Heart left ventricle (tissue), 16 donors: Measurements from ENCODE around the gene SH3BP4. TPM values are rescaled to one million over a fixed set of nuclear protein-coding genes. Genes with fewer than 3 reads are reported as not detected.

Experiments
- ATAC-seq, 4 donors: fragments of 200-7000 bp; cut with Tn5 transposase; one replicate each; pipeline ENCODE4 v1.9.1; 2020 to 2022; ENCODE audit warnings: moderate library complexity in 4 of 4, mild to moderate bottlenecking in 3 of 4, moderate number of reproducible peaks in 1 of 4
- DNase-seq, 5 donors: peaks; one replicate each; pipeline ENCODE4 v3.0.0-alpha.2; 2020
- H3K27ac ChIP-seq, 12 donors: fragments of 200-600 bp; sonication (generic) in 4 of 12; one replicate each; pipeline versions ENCODE4 v1.5.0 to v1.8.0; 2016 to 2022; ENCODE audit warnings: mild to moderate bottlenecking in 2 of 12
- H3K27me3 ChIP-seq, 9 donors: fragments of 200-600 bp; sonication (generic) in 2 of 9; one replicate each; pipeline versions ENCODE4 v1.5.1 to v1.8.0; 2016 to 2022; ENCODE audit warnings: mild to moderate bottlenecking in 3 of 9
- H3K36me3 ChIP-seq, 9 donors: fragments of 200-600 bp; sonication (generic) in 2 of 9; one replicate each; pipeline versions ENCODE4 v1.5.0 to v1.8.0; 2018 to 2022; ENCODE audit warnings: mild to moderate bottlenecking in 2 of 9
- H3K4me1 ChIP-seq, 12 donors: fragments of 200-600 bp; sonication (generic) in 4 of 12; one replicate each; pipeline versions ENCODE4 v1.5.0 to v1.8.0; 2016 to 2022; ENCODE audit warnings: mild to moderate bottlenecking in 3 of 12
- H3K4me3 ChIP-seq, 12 donors: fragments of 200-600 bp; sonication (generic) in 4 of 12; one replicate each; pipeline versions ENCODE4 v1.5.0 to v1.8.0; 2017 to 2022; ENCODE audit warnings: mild to moderate bottlenecking in 9 of 12, moderate library complexity in 4 of 12
- H3K9me3 ChIP-seq, 12 donors: fragments of 200-600 bp; sonication (generic) in 4 of 12; one replicate each; pipeline versions ENCODE4 v1.5.0 to v1.8.0; 2016 to 2022; ENCODE audit warnings: mild to moderate bottlenecking in 1 of 12
- CTCF ChIP-seq, 12 donors: fragments of 200-600 bp; sonication (generic) in 4 of 12; IDR thresholded peaks; one replicate each; pipeline versions ENCODE4 v1.5.0 to v1.8.0; 2018 to 2022; ENCODE audit warnings: antibody characterized with exemption in 12 of 12, mild to moderate bottlenecking in 5 of 12
- POLR2A ChIP-seq, 2 donors: fragments of 450-650 bp; IDR thresholded peaks; one replicate each; pipeline ENCODE4 v1.6.1; 2017; ENCODE audit warnings: antibody characterized with exemption in 2 of 2, mild to moderate bottlenecking in 2 of 2, moderate library complexity in 2 of 2
- WGBS, 4 donors: extraction: QIAGEN DNeasy Blood & Tissue Kit in 2 of 4; methylation state at CpG; one replicate each; pipeline versions ENCODE4 v1.1.5 to v1.1.7; 2013 to 2018; 5-methylcytosine and 5-hydroxymethylcytosine counted together
- intact Hi-C, 10 donors: fragments of 100-400 bp; cut with DNase I; formaldehyde crosslinking; loops; one replicate each; pipeline versions ENCODE4 v1.11.1 to v1.14.2; 2022
- polyA plus RNA-seq, 2 donors: library from polyadenylated mRNA; stranded (reverse); fragments of 200-250 nt; gene quantifications; one replicate each; pipeline ENCODE4 v1.2.3, GENCODE V29; 2013
- total RNA-seq, 9 donors: library from RNA; depleted of rRNA in 2 of 9; stranded (reverse); fragments of >200 nt in 2 of 9; fragmentation: NEBNext Ultra II Directional in 3 of 9; extraction: Animal tissue kit (Norgen Biotek cat#: 25700) in 3 of 9; gene quantifications; one replicate each; pipeline versions ENCODE4 v1.1.0 to v1.2.4, GENCODE V29; 2016 to 2023
- donor health status: ischemic (EF 13 %, LVEDD 7.1; RV severe dilation, severe dysfunction).
- donor health status: healthy with polysubstance abuse.
- donor health status: DM: no; HTN: yes; CAD: no.
- donor health status: DM: no; HTN: no; CAD: no.
- donor health status: ischemic (EF 25% LVEDD 6.9; RV normal size, moderate dysfunction).
- donor health status: ischemic (EF 25% LVEDD 5.7; RV mildly dilated, moderate dysfunction).
- donor health status: healthy.
- donor health status: DM: yes; HTN: yes; CAD: no.
- donor health status: ischemic (EF 35%, LVEDD 5.7; RV mildly dilated, moderate dysfunction).
- donor health status: nonischemic (EF 11% LVEDD 7.7; RV severe dilation, severe dysfunction).
- donor health status: DM: yes; HTN: yes; CAD: no.
- donor health status: PGD.
- donor health status: ischemic (EF 29% LVEDD 5.4; RV normal size, mild dysfunction).
- donor health status: nonischemic (EF 23%, LVEDD 6.1; RV moderate dilation, normal function).

The SH3BP4 gene
- total and polyA plus RNA-seq, 11 donors, result 5.4 to 33.5 (median 12.4) TPM

- Histone ChIP-seq H3K27me3 (no peaks in the 10 kb centered on the region), H3K9me3 (no peaks in the 10 kb centered on the region), H3K27ac (no peak overlapping the region), H3K4me1 (peaks cover 0 to 37% (median 8%) of the 10 kb centered on the region in 12 donors), H3K4me3 (no peak overlapping the region), H3K36me3 (no peaks in the 10 kb centered on the region)
- ATAC-seq (no peak), DNase-seq (no peak)
- intact Hi-C loops, result no loop called here
- TF ChIP-seq CTCF (IDR thresholded peaks at IDR 0.05) (no peak), POLR2A (IDR thresholded peaks at IDR 0.05) (no peak)
- 73 to 81% (median 75%) methylated on average over 17 to 18 of the region's 18 CpGs for WGBS, 4 donors
Observed at GRCh38 chr2:234964631-234965461, 13.0 kb downstream of the SH3BP4 start.

DNA sequence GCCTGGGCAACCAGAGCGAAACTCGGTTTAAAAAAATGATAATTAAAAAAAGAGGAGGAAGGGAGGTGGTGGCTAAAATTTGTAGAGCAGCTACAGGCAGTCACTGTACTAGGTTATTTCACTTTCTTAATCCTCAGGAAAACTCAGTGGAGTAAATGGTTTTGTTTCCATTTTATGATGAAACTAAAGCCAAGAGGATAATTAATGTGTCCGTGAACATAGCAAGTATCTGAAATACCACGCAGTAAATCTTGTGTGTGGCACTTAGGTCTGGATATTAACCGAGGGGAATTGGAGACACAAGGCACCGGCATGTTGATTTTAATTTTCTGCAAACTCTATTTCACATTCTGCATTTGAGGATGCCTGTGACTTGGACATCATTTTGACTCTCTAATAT, 14.5 kb downstream of the SH3BP4 start:
- no peaks in the 10 kb centered on the region for H3K36me3 ChIP-seq
- intact Hi-C loops, result no loop called here
- TF ChIP-seq POLR2A (IDR thresholded peaks at IDR 0.05) (no peak), CTCF (IDR thresholded peaks at IDR 0.05) (no peak)
- H3K27me3 ChIP-seq, result no peaks in the 10 kb centered on the region
- H3K4me3 ChIP-seq, result no peak overlapping the region
- no peaks in the 10 kb centered on the region for H3K9me3 ChIP-seq
- no peak for DNase-seq
- WGBS, 4 donors, result 92 to 95% (median 94%) methylated on average over 6 of the region's 6 CpGs
- H3K27ac ChIP-seq, result no peak overlapping the region
- no peak for ATAC-seq
- H3K4me1 ChIP-seq, result peaks cover 0 to 29% (median 5%) of the 10 kb centered on the region in 12 donors

- intact Hi-C loops, result no loop called here
- peak in 1 of 4 donors; percentile 27 for ATAC-seq
Observed at GRCh38 chr2:234967201-234967869, 15.5 kb downstream of the SH3BP4 start.

More at GRCh38 chr2:234967201-234967869, 15.5 kb downstream of the SH3BP4 start:
- 91 to 95% (median 93%) methylated on average over 14 of the region's 14 CpGs for WGBS, 4 donors
- no peak overlapping the region for H3K27ac ChIP-seq
- no peaks in the 10 kb centered on the region for H3K27me3 ChIP-seq
- H3K4me3 ChIP-seq, result no peak overlapping the region
- H3K4me1 ChIP-seq, result peaks cover 0 to 27% (median 5%) of the 10 kb centered on the region in 12 donors
- no peak for TF ChIP-seq CTCF (IDR thresholded peaks at IDR 0.05)
- no peak for TF ChIP-seq POLR2A (IDR thresholded peaks at IDR 0.05)
- H3K9me3 ChIP-seq, result no peaks in the 10 kb centered on the region
- no peak for DNase-seq
- H3K36me3 ChIP-seq, result no peaks in the 10 kb centered on the region
